GM23338 (cell line): ENCODE measurements around the gene GNA12.

ENCODE experiments used
- EZH2phosphoT487 ChIP-seq: fragments of 200-600 bp; sonication (generic); IDR thresholded peaks from one replicate; pipeline ENCODE4 v1.8.1; 2018; ENCODE audit warnings: antibody characterized with exemption; ENCODE audit not compliant: unreplicated experiment
- POLR2AphosphoS5 ChIP-seq: IDR thresholded peaks from 2 replicates; pipeline ENCODE4 v1.6.1; 2016; ENCODE audit warnings: antibody characterized with exemption, low read depth
- ZNF331 ChIP-seq: fragments of 250-450 bp; sonication (Bioruptor Pico); IDR thresholded peaks from 2 replicates; pipeline ENCODE4 v1.5.0; 2020; ENCODE audit warnings: low read depth, mild to moderate bottlenecking, moderate library complexity
- TF ChIP-seq, protein P1 (sequence below), 2 experiments: fragments of 200-600 bp in 1 of 2; sonication (generic) in 1 of 2; conservative IDR thresholded peaks; 2 replicates each; pipeline versions ENCODE4 v1.5.1 to v1.6.1; 2016 to 2017; ENCODE audit warnings: antibody characterized with exemption in 2 of 2, low read depth in 2 of 2, mild to moderate bottlenecking in 2 of 2, moderate library complexity in 1 of 2

GRCh38 chr7:2782121-2782520 is 62.0 kb downstream of the GNA12 start:
- TF ChIP-seq, protein P1, sequence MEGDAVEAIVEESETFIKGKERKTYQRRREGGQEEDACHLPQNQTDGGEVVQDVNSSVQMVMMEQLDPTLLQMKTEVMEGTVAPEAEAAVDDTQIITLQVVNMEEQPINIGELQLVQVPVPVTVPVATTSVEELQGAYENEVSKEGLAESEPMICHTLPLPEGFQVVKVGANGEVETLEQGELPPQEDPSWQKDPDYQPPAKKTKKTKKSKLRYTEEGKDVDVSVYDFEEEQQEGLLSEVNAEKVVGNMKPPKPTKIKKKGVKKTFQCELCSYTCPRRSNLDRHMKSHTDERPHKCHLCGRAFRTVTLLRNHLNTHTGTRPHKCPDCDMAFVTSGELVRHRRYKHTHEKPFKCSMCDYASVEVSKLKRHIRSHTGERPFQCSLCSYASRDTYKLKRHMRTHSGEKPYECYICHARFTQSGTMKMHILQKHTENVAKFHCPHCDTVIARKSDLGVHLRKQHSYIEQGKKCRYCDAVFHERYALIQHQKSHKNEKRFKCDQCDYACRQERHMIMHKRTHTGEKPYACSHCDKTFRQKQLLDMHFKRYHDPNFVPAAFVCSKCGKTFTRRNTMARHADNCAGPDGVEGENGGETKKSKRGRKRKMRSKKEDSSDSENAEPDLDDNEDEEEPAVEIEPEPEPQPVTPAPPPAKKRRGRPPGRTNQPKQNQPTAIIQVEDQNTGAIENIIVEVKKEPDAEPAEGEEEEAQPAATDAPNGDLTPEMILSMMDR (conservative IDR thresholded peaks at IDR 0.05; ENCODE audit: low read depth in 2 of 2), result no peak
- no peak for TF ChIP-seq ZNF331
- no peak for TF ChIP-seq POLR2AphosphoS5
- no peak for TF ChIP-seq EZH2phosphoT487
